Activated CD8-positive, alpha-beta memory T cell treated with anti-CD3 and anti-CD28 coated beads for 48 hours (primary cell): ENCODE measurements around the gene SSBP3.

Experiments used
- DNase-seq, 3 experiments: peaks; one replicate each; pipeline ENCODE4 v3.0.0-alpha.2; 2020; ENCODE audit warnings: low read depth in 2 of 3, low spot score in 2 of 3

The SSBP3 gene

DNA sequence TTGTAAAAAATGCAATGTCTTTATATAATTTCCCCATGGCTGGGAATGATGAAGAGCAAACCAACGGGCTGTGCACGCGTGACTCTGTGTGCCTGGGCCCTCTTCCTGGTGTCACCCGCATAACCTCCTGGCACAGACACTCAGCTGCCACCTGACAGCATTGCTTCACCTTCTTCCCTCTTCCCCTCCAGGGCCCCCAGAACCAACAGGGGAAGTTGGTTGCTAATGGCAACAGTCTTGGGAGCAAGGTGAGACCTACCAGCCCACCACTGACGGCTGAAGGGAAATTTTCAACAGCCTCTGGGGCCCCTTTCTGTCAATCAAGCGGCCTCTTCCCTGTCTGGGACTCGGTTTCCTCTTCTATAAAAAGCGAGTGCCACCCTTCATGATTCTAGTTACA is 33.2 kb downstream of the SSBP3 start:
- no peak for DNase-seq

DNA sequence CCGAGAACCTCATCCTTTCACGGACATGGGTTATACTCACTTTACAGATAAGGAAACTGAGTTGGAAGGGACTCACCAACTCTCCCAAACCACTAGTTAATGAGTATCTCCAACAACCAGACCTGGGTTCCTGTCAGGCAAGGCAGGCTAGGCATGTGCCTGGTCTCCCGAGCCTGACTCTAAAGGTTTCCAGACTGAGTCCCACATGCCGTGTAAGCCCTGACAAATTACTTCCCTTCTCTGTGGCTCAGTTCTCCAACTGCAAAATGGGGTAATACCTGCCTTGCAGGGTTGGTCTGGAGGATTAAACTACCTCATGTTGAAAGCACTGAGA is 34.3 kb downstream of the SSBP3 start:
- DNase-seq: no peak

DNA sequence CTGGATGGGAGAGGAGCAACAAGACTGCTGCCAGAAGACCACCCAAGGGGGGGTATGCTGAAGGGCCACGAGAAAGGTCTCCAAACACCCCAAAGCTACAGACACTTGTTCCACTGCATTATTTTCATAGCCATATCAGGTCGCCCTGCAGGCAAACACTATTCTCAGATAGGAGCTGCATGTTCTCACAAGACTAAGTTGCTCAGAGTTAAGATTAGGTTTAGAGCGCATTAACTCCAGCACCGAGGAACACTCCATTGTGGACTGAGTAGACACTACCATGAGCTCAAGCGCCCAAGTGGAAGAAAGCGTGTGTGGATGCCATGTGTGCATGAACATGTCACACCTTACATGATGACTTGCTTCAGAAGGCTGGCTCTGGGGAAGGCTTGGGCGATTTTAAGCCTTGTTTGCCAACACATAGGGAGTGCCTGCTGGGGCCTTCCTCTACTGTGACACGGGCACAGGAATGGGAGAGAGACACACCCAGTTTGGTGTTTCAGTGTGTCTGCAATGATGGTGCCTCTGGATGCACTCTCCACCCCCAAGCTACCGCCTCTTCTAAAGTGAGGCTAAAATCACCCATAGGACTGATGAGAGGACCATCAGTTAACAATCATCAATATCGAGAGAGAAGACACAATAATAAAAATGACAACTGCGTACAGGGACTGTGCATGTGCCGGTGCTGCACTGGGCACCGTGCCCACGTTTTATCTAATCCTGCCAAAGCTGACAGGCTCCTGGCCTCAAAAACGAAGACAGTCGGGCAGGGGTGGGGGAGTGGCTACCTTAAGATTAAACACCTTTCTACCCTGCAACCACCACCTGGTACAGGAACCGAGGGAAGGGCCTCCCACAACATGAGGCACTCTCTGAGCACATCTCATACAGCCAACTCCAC is 34.9 kb downstream of the SSBP3 start:
- no peak for DNase-seq

DNA sequence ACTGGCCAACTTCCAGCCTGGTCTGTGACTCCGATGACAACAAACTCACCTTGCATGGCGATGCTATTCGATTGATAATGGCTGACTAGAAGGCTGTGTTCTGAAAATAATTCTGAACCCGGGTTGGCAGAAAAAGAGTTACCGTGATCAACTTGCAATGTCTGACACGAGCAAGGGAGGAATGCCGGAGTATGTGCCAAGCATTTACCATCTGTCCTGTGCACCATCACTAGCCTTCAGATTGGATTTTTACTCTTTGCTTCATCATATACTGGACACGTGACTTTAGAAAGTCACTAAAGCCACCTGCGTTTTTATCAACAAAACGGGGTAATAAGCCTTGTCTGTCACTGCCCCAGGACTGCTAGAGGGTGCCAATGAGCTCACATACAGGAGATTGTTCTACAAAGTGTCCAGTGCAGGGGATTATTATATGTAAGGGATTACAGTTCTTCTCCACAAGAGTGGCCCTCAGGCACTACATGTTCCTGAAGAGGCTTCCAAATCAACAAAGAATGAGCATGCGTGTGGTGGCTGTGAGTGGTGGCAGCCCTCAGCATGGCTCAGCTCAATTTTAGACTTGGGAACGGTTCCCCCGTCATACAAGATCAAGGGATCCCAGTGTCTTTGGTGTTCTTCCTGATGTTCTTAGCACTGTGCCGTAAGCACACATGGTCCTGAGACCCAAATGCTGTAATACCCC is 35.8 kb downstream of the SSBP3 start:
- DNase-seq: no peak

DNA sequence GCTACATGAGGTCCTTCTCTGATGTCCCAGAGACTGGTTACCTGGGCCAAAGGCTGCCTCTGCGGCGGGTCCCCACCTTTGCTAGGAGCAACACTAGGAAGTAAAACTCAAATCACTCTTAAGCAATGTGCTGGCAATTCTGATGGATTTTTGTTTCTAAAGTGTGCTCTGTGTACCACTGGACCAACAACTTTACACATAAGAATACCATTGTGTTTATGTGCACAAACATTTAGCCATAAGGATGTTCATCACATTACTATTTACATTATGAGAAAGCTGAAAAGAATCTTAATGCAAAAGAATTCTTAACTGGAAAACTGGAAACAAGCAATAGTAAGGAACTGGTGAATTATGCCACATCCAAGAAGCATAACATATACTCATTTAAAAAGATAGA is 38.6 kb downstream of the SSBP3 start:
- DNase-seq: no peak

DNA sequence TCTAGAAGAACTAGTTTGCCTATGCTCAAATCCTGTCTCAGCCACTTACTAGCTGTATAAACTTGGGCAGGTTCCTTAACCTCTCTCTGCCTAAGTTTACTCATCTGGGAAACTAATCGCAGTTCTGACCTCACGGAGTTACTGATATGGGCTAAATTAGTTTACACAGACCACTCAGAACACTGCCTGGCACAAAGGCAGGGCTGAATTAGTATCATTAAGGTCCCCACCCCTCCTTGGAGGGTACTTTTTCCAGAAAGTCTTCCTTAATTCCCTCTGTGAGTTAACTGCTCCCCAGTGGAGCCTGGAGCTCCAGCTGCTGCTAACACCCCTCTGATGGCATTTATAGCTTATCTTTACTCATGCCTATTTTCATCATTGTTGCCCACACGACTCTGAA is 40.3 kb downstream of the SSBP3 start:
- no peak for DNase-seq

DNA sequence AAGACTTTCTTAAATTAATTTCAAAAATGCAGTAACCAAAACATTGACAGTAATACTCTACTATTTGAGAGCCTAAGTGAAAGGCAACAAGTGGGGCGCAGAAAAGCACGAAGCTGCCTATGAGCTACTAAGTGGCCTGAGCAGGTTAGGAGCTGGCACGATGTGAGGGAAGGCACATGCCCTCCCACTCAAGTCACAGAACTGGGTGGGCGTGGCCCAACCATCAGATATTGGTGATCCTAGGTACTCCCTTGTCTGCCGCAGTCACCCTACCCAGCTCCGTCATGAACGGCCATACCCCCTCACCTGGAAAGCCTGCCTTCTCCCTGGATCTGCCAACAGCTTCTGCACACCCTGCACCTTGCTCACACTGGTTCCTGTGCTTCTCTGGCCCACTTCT is 40.8 kb downstream of the SSBP3 start:
- no peak for DNase-seq

DNA sequence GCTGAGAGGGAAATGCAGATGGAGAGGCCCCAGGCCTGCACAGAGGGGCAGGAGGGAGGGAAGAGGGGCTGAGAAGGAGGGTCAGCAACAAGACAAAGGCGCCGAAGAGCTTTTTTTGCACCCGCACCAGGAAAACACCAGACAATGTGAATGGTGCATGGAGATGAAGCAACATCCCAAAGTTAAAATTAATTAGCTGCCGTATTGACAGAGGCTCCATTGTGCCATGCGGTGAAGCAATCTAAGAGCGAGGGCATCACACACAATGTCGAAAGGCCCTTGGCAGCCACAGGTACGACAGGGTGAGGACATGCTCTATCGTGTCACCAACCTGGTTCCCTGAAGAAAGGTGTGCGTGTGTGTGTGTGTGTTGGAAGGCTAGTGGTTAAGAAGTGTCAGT is 41.2 kb downstream of the SSBP3 start:
- DNase-seq: no peak

DNA sequence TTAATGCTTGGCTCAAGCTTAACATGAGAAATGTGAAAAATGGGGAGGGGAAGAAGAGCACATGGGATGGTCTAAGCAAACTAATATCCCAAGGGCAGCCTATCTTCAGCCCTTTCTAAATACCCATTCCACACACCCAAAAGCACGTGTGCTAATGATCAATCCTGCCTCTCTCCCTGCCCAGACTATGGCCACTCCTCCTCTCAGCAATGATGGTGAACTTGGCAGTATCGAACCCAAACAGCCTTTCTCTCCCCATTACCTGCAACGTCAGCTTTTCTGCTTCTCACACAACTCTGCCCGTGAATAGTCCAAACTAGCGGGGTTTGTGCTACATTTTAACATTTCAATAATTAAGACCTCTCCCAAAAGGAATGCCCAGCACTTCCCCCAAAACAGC is 41.6 kb downstream of the SSBP3 start:
- no peak for DNase-seq

DNA sequence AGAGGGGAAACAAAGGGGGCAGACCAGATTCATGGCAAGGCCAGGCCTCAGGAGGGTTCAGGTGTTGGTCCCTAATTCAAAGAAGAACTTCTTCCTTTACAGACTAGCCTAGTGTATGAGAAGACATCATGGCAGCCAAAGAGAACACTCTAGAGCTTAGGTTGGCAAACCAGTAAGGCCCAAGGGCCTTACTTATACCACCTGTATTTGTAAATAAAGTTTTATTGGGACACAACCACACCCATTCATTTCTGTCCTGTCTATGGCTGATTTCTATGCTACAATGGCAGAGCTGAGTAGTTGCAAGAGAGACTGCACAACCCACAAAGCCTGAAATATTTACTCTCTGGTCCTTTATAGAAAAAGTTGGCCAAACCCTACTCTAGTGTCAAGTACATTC is 42.3 kb downstream of the SSBP3 start:
- no peak for DNase-seq

DNA sequence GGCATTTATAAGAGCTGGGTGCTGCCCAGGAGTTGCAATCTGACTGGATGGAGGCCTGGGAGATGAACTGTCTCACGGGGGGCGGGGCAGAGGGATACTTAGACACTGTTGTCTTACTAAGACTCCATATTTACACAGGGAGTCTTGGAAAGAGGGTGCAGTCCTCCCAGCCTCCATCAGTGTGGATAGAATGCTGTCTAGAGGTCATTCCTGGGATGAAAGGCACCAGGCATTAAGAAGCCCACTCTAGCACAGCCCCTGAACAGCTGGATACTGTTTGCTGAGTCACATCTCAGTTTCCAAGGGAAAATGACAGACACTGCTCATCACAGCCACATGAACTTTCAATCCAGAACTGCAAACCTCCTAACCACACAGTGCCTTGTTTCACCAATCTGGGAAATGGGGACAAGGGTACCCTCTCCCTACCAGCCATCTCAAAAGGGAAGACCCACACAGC is 43.3 kb downstream of the SSBP3 start:
- no peak for DNase-seq

DNA sequence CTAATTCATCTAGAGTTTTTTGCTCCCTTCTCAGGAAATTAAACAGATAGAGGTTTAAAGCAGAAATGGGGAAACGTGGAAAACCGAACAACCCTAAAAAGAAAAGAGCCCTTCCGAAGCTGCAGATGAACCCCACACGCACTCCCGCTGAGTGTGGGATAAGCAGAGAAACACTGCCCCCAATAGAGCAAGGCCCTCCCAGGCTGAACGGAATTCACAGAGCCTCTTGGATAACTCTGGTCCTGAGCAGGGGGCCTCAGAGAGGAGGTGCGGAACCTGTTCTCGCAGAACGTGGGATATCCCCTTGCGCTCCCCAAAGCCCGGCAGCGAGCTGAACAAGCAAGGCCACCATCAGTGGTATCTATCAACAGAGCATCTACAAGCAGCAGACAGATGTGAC is 44.9 kb downstream of the SSBP3 start:
- no peak for DNase-seq

DNA sequence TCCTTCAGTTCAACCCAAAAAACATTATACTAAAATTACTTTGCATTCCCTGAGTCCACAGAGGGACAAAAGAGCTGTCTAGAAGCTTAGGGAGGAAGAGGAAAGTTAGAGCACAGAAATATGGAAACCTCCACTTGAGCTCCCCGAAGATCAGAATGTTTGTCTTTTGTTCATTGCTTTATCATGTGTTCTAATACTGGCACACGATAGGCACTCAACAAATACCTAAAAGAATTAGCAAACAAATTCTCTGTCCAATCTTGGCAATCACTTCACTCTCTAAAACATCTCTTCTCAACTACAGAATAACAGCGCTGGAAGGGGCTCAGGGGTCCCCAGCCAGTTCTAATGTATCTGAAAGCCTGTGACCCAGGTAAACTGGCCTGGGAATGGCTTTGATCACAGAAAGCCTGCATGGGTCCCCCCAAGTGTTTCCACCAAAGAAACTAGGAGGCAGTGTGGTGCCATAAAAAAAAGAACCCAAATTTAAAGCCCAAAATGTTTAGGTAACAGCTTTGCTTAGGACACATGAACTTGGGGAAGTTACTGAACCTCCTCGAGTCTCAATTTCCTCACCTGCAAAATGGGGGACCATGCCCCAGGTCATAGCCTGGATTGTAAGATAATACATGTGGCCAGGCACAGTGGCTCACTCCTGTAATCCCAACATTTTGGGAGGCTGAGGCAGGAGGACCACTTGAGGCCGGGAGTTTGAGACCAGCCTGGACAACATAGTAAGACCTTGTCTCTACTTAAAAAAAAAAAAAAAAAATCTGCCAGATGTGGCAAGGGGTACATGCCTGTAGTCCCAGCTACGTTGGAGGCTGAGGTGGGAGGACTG is 45.8 kb downstream of the SSBP3 start:
- DNase-seq: no peak

DNA sequence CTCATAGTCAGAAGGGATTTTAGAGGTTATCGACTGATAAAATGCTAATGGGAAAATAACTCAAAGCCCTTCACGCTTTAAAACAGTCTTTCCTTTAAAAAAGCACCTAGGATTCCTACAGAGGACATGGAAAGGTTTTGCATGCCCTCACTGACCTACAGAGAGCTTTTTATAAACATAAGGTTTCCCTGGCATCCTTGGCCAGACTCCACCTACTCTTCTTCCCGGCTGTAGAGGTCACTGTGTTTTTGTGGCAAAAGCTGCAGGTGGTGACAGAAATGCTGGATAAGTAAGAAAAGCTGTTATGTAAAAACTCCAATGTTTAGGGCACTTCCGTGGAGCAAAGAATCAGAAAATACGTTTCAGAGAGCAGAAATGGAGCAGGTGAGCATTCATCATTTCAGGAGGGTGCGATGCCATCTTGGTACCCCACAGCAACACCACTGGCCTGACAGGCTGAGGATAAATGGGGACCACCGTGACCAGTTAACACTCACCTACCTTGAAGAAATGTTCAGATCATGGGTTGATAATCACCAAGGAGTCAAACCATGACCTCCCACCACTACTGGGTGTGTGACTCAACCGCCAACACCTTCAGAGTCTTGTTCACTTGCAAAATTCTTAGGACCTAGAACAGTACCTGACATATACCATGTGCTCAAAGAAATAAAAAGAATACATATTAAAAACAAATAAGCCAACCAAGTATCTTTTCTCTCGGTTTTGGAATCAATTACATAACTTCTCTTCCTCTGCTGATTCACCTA is 46.6 kb downstream of the SSBP3 start:
- no peak for DNase-seq

DNA sequence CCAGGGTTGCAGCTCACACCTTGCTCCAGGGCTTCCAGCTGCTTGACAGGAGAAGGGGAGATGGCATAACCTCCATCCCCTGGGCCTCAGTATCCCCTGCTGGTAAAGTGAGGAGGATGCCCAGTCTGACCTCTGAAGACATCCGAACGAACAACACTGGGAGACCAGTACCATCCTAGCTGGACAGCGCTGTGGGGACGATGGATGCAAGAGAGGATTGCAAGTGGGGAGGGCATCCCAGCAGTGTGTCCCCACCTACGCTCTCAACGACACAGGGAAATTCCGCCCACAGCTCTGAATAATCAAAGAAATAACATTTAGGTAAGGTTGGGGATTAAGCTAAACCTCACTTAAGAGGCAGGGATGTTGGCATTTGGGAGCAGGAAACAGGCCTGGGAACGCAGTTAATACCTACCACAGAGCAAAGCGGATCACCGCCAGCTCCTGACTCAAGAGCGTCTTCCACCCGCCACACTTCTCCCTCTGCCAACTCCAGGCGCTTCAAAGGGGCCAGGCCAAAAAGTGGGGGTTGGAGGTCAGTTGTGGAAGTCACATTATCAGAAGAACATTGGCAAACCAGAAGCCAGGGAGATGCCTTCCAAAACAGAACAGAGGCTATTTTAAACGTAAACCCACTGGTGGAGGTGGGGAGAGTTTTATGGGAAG is 47.6 kb downstream of the SSBP3 start:
- DNase-seq: no peak

DNA sequence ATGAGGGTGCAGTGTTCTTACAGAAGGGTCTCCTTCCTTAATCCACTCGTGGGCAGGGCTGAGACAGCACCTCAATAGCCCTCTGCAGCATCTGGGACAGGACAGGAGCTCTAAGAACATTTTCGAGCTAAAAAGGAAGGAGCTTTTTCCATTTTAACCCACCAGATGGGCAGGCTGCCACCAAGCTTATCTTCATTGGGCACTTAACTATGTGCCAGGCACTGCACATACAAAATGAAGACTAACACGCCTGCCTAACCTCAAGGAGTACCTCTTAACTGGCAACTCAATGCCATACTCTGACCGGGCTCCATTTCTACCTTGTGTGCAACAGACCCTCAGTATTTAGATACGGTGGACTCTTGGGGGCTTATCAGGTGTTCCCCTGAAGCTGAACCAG is 48.2 kb downstream of the SSBP3 start:
- no peak for DNase-seq

DNA sequence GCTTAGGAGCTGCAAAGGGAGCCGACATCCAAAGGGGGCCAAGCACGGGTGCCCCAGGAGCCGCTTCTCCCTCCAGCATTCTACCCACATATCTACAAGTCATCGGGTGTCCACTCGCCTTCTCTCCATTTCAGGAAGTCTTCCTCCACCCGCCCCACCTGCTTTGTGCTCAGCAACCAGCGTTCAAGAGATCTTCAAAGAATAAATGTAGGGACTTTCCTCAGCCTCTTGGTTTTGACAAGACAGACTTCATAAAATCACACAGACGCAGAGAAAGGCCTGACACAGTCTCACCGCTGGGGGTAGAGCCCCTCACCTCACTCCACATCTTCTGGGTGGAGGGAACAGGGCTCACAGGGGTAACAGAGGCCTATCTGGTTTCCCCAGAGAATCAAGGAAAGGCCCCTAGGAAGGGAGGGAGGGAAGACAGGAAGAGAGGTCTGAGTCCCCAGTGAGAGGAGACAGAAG is 49.5 kb downstream of the SSBP3 start:
- no peak for DNase-seq

DNA sequence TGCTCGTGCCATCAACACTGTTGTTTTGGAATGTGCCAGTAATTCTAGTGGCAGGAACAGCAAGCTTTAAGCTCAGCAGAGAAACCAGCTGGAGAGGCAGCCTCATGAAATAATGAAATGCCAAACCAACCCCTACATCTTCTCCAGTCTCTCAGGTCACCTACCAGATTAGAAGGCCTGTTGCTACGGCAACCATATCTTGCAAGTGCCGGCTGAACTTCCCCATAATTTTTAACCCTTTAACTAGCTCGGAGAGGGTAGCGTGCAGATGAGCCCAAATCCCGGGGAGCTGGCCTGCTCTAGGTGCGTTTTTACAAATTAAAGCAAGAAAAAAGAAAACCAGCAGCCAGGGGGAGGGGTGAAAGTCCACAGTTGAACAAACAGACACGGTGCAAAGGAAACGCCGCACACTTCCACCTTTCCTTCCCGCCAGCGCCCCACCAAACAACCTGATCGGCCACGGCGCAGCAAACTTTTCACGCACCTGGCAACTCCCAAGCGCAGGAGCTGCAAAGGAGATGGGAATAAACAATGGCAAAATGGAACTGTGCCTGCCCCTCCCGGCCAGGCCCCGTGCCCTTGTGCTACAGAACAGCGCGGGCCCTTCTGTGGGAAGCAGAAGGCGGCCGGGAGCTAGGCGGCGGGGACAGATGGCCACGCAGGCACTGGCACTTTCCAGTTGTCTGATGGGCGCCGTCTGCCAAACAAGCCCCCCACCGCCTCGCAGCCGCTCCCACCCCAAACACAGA is 50.1 kb downstream of the SSBP3 start:
- no peak for DNase-seq

DNA sequence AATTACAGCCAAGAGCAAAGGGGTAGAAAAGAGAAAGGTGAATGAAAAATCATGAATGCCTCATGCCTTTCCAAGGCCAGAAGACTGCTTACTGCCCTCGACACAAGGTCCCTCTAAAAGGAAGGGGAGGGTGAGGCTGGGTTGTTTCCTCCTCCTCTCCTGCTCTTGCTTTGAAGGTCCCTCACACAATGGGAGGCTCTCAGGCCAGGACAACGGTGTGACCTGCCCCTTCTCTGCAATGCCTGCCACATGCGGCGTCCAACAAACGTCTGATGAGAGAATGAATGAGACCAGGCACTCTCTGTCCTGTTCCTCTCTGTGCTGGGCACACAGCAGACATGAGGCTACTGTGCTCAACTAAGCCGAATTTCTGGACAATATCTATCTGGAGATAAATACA is 51.3 kb downstream of the SSBP3 start:
- DNase-seq: no peak

DNA sequence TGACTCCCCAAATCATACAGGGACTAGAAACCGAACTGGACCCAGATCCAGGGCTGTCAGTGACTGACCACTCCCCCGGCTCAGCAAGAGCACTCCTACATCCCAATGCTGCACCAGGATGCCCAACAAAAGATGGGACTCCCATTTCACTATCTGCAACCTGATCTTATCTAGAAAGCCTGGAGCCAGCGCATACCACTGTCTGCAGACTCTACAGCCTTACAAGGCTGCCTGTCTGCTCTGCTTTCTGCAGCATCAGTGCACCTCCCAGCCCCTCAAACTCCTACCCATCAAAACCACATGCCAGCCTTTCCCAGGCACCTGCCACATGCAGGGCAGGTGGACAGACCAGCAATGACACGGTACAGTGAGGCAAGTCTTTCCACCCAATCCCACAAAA is 52.2 kb downstream of the SSBP3 start:
- DNase-seq: no peak
